D341Med (cell line): Measurements from ENCODE around the gene POU2F3.
A peak's percentile ranks its signal among the peaks of the same experiment; 100 is the strongest.

ENCODE experiments used
- DNase-seq: peaks from one replicate; pipeline ENCODE4 v3.0.0; 2012; ENCODE audit warnings: low spot score

POU2F3 gene

GRCh38 chr11:120285256-120285655 lies 45.3 kb downstream of the POU2F3 start:
- DNase-seq, result no peak

DNA sequence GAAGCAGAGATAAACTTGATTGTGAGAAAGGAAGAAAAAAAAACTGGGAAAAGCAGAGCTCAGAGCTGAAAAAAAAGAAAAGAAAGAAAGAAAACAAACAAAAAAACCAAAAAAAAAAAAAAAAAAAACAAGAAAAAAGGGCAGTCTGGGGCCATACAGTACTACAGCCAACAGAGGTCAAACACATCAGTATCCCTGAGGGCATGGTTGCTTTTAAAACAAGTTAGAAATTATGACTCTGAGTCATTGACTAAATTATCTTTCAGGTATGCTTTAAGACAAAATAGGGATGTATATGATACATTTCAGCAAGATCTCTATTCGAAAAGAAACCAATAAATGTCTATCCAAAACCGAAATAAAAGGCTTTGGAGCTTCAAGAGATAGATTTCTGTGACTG lies 48.1 kb downstream of the POU2F3 start:
- DNase-seq, result no peak

GRCh38 chr11:120289426-120289825 lies 49.5 kb downstream of the POU2F3 start:
- no peak for DNase-seq

- DNase-seq, result no peak
Measured at GRCh38 chr11:120290956-120291355, 51.0 kb downstream of the POU2F3 start.

- no peak for DNase-seq
Measured at GRCh38 chr11:120293038-120293800, 53.3 kb downstream of the POU2F3 start.

- no peak for DNase-seq
Measured at GRCh38 chr11:120294096-120294495, 54.2 kb downstream of the POU2F3 start.

GRCh38 chr11:120295099-120295498 lies 55.2 kb downstream of the POU2F3 start:
- DNase-seq, result no peak

DNA sequence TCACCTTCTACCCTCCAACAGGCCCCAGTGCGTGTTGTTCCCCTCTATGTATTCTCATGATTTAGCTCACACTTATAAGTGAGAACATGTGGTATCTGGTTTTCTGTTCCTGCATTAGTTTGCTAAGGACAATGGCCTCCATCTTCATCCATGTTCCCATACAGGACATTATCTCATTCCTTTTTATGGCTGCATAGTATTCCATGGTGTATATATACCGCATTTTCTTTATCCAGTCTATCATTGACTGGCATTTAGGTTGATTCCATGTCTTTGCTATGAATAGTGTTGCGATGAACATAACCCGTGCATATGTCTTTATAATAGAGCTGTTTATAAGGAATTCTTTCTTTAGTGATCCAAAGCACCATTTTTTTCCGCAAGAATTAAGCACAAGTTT lies 56.6 kb downstream of the POU2F3 start:
- no peak for DNase-seq

GRCh38 chr11:120298461-120298860 lies 58.5 kb downstream of the POU2F3 start:
- no peak for DNase-seq

GRCh38 chr11:120302001-120302805 lies 62.3 kb downstream of the POU2F3 start:
- DNase-seq, result no peak

GRCh38 chr11:120303004-120303637 lies 63.2 kb downstream of the POU2F3 start:
- DNase-seq, result peak; percentile 85

- DNase-seq, result no peak
Measured at GRCh38 chr11:120304526-120304925, 64.6 kb downstream of the POU2F3 start.

DNA sequence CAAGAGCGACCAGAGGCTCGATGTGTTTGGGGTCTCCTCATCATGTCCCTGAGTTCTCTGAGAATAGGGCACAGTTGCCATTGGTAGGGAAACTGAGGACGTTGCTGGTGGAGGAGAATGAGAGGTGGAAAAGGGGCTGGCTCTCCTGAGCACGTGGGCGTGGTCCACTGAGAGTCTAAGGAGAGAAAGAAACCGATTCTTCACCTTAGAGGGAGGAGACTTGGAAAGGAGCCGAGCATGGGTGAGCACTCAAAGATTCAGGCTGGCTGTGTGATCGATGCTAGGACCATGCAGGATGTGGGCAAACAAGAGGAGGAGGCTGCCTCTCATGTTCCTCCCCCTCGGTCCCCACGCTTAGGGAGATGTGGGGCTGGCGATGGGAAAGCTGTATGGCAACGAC lies 65.3 kb downstream of the POU2F3 start:
- DNase-seq, result no peak

- no peak for DNase-seq
Measured at GRCh38 chr11:120306519-120307242, 66.7 kb downstream of the POU2F3 start.

GRCh38 chr11:120307476-120307875 lies 67.5 kb downstream of the POU2F3 start:
- DNase-seq, result no peak

GRCh38 chr11:120308081-120308480 lies 68.1 kb downstream of the POU2F3 start:
- DNase-seq, result no peak

DNA sequence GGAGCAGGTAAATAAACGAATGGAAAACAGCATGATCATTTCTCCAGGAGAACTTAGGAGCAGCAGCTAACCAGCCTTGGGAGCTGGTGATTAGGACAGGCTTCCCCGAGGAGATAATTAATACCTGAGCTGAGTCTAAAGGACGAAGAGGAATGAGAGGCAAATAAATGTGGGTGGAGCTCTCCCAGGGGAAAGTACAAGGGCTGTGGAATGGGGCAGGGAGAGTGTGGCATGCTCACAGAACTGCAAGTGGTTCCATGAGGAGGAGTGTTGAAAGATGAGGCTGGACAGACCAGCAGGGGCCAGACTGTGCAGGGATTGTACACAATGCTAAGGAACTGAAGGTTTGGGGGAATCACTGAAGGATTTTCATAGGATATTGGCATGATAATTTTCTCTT lies 70.9 kb downstream of the POU2F3 start:
- no peak for DNase-seq

DNA sequence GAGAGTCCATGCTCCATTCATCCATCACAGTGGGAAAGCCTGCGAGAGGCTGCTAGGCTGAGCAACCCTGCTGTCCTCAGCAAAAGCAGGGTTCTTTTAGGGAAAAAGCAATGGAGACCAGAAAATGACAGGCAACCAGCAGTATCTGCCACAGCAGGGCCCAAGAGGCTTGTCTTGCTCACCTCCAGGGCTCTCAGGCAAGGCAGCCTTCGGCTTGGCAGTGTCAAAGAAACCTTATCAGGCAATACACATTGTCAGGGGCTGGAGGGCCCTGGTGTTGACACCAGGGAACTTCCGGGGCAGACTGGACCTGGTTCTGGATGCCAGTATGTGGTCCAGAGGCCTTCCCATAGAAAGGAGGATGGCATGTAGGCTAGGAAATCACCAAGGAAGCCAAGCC lies 74.9 kb downstream of the POU2F3 start:
- no peak for DNase-seq

GRCh38 chr11:120316880-120317688 lies 77.1 kb downstream of the POU2F3 start:
- peak; percentile 60 for DNase-seq

DNA sequence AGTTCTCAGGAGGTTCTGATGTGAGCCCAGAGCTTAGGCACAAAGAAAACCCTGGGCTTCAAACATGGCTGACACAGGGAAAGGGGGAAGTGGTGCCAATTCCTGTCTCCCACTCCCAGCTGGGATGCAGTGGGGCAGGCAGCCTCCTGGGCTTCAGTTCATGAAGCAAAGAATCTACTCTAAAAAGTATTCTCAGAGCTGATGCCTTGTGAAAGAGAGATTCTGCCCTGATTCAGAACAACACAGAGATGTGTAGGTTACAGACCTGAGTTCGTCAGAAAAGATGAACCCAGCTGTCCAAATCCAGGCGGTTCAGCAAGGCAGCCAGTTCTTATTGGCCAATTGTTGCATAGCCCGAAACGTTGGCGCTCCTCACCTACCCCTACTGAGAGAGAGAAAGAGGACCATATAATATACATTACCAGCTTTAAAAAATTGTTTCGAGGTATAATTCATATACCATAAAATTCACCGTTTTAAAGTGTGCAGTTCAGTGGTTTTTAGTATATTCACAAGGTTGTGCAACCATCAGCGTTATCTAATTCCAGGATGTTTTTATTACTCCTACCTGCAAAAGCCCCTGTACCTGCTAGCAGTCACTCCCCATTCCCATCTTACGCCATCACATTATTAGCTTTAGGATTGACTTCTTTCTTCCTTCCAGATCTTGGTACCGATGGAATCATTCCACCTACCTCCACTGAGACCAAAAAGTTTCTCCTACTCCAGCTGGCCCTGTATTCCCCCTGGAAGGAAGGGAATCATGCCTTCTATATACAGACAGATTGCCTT lies 77.9 kb downstream of the POU2F3 start:
- DNase-seq, result no peak

- DNase-seq, result no peak
Measured at GRCh38 chr11:120318906-120319305, 79.0 kb downstream of the POU2F3 start.
